ENCODE results near the gene CCNT1. TPM values are rescaled to one million over a fixed set of nuclear protein-coding genes. Genes with fewer than 3 reads are reported as not detected.

CCNT1 gene
- polyA plus RNA-seq, 2 of the 4 experiments (the other 2 are of a cell fraction) = 13.0 to 54.5 TPM

DNA sequence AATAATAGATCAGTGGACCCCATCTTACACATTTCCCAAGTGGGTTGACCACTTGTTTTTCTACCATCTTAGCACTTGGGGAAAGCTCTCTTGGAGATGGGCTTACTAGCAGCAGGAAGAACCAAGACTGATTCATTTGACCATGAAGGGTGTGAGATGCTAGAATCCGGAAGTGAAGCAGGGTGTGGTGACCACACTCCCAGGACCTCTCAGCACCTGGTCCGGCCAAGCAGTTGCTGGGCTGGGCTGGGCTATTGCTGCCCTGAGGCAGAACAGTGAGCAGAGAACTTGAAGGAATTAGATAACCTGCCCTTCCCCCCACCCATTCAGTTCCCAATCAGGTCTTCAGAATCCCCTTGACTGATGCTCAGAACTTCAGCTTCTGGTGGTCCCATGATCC lies 48.0 kb upstream of the CCNT1 start (continued):
- TF ChIP-seq, protein P1, sequence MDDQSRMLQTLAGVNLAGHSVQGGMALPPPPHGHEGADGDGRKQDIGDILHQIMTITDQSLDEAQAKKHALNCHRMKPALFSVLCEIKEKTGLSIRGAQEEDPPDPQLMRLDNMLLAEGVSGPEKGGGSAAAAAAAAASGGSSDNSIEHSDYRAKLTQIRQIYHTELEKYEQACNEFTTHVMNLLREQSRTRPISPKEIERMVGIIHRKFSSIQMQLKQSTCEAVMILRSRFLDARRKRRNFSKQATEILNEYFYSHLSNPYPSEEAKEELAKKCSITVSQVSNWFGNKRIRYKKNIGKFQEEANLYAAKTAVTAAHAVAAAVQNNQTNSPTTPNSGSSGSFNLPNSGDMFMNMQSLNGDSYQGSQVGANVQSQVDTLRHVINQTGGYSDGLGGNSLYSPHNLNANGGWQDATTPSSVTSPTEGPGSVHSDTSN (IDR thresholded peaks at IDR 0.05) = no peak

- ATAC-seq (peak in 1 of 2 experiments; percentile 14; a peak in 2 of 6 replicates), DNase-seq (ENCODE audit: low read depth in 1 of 2, low spot score in 1 of 2) (no peak), FAIRE-seq (no peak)
- POLR2A ChIA-PET = no interaction called here
- no peak overlapping the region for H3K4me3 ChIP-seq
- CTCF ChIA-PET = interaction anchor here (0.7 to 2.1 kb wide), 6 partner anchors 20 to 177 kb away, joined by 3 to 12 read pairs (median 4); no protein-coding TSS in a partner anchor
- no peaks in the 10 kb centered on the region for H3K4me1 ChIP-seq
- no peak overlapping the region for H3K27ac ChIP-seq
- no peak overlapping the region for H3K4me2 ChIP-seq
- H3K9me3 ChIP-seq = no peaks in the 10 kb centered on the region
- TF ChIP-seq RFX5 (IDR thresholded peaks at IDR 0.05) = no peak
- no peak for TF ChIP-seq HDAC2 (IDR thresholded peaks at IDR 0.05)
- TF ChIP-seq CHD4 (IDR thresholded peaks at IDR 0.05; ENCODE audit: borderline replicate concordance) = no peak
- no peak for TF ChIP-seq CHD2 (IDR thresholded peaks at IDR 0.05; ENCODE audit: low read length, partially characterized antibody)
- TF ChIP-seq MAZ (IDR thresholded peaks at IDR 0.05; ENCODE audit: borderline replicate concordance, low read depth, low read length) = no peak
These were observed 42.2 kb upstream of the CCNT1 start for GRCh38 chr12:48758737-48759136.

DNA sequence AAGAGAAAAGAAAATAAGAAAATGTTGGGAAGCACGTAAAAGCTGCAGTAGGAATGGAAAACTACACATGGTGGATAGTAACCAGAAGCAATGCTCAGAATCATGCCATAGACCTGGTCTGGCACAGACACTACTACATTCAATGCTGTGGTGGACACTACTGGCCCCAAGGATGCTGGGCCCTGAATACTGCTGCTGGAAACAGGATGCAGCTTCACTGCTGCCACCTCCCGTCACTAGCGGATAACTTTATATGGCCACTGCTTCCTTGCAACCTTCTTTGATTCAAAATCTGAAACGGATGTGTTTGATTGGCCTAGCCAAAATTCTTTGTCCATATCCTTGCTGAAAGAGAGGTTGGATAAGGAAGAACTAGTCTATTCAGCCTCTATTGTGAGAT lies 41.7 kb upstream of the CCNT1 start:
- peak in 1 of 2 experiments; percentile 29 for DNase-seq (ENCODE audit: low read depth in 1 of 2, low spot score in 1 of 2)

GRCh38 chr12:48750769-48751356 lies 34.4 kb upstream of the CCNT1 start:
- FAIRE-seq = no peak
- POLR2A ChIA-PET = no interaction called here
- no peak overlapping the region for H3K4me3 ChIP-seq
- TF ChIP-seq HES2 (IDR thresholded peaks at IDR 0.05) (no peak), FOSB (CRISPR knock-in tag; IDR thresholded peaks at IDR 0.05) (no peak), NPAS2 (CRISPR knock-in tag; IDR thresholded peaks at IDR 0.05; ENCODE audit: borderline replicate concordance) (no peak), TFCP2L1 (CRISPR knock-in tag; IDR thresholded peaks at IDR 0.05) (no peak), BHLHE40 (IDR thresholded peaks at IDR 0.05; ENCODE audit: low read depth, low read length) (no peak), ATOH8 (CRISPR knock-in tag; IDR thresholded peaks at IDR 0.05; ENCODE audit: low read depth) (no peak), CHD2 (IDR thresholded peaks at IDR 0.05; ENCODE audit: low read length, partially characterized antibody) (no peak), HEYL (CRISPR knock-in tag; IDR thresholded peaks at IDR 0.05) (no peak), NR3C1 (IDR thresholded peaks at IDR 0.05) (no peak), CBX8 (IDR thresholded peaks at IDR 0.05) (no peak), ZFP36 (IDR thresholded peaks at IDR 0.05; ENCODE audit: borderline replicate concordance, partially characterized antibody) (no peak), JUN (IDR thresholded peaks at IDR 0.05) (no peak), JUNB (IDR thresholded peaks at IDR 0.05) (no peak), GATA3 (IDR thresholded peaks at IDR 0.05; ENCODE audit: borderline replicate concordance) (no peak), MAZ (IDR thresholded peaks at IDR 0.05; ENCODE audit: borderline replicate concordance, low read depth, low read length) (no peak)
- TF ChIP-seq, protein P2, sequence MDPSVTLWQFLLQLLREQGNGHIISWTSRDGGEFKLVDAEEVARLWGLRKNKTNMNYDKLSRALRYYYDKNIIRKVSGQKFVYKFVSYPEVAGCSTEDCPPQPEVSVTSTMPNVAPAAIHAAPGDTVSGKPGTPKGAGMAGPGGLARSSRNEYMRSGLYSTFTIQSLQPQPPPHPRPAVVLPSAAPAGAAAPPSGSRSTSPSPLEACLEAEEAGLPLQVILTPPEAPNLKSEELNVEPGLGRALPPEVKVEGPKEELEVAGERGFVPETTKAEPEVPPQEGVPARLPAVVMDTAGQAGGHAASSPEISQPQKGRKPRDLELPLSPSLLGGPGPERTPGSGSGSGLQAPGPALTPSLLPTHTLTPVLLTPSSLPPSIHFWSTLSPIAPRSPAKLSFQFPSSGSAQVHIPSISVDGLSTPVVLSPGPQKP (IDR thresholded peaks at IDR 0.05; ENCODE audit: low read depth, low read length) = no peak
- TF ChIP-seq, protein P3, sequence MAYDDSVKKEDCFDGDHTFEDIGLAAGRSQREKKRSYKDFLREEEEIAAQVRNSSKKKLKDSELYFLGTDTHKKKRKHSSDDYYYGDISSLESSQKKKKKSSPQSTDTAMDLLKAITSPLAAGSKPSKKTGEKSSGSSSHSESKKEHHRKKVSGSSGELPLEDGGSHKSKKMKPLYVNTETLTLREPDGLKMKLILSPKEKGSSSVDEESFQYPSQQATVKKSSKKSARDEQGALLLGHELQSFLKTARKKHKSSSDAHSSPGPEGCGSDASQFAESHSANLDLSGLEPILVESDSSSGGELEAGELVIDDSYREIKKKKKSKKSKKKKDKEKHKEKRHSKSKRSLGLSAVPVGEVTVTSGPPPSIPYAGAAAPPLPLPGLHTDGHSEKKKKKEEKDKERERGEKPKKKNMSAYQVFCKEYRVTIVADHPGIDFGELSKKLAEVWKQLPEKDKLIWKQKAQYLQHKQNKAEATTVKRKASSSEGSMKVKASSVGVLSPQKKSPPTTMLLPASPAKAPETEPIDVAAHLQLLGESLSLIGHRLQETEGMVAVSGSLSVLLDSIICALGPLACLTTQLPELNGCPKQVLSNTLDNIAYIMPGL (CRISPR knock-in tag; IDR thresholded peaks at IDR 0.05; ENCODE audit: borderline replicate concordance) = no peak
- TF ChIP-seq, protein P1 (IDR thresholded peaks at IDR 0.05) = no peak
- no peaks in the 10 kb centered on the region for H3K9me3 ChIP-seq
- no peak overlapping the region for H3K27ac ChIP-seq
- 41% methylated on average over 2 of the region's 2 CpGs for WGBS (ENCODE audit: missing lambda C conversion rate)
- no peak overlapping the region for H3K4me2 ChIP-seq
- DNase-seq (ENCODE audit: low read depth in 1 of 2, low spot score in 1 of 2) = no peak
- CTCF ChIA-PET = interaction anchor here (0.8 to 11.3 kb wide), 6 partner anchors 14 to 183 kb away, joined by 3 to 265 read pairs (median 10); no protein-coding TSS in a partner anchor
- H3K4me1 ChIP-seq = no peaks in the 10 kb centered on the region
- no peak for ATAC-seq

More for the DNA sequence above, 41.7 kb upstream of the CCNT1 start:
- H3K27ac ChIP-seq = no peak overlapping the region
- ChIA-PET POLR2A (no interaction called here), CTCF (interaction anchor here (0.9 to 2.1 kb wide), 6 partner anchors 13 to 178 kb away, joined by 3 to 12 read pairs (median 4); no protein-coding TSS in a partner anchor)
- no peak for FAIRE-seq
- TF ChIP-seq E2F6 (IDR thresholded peaks at IDR 0.05; ENCODE audit: borderline replicate concordance, low read depth) = no peak
- TF ChIP-seq ZC3H11A (IDR thresholded peaks at IDR 0.05) = no peak
- H3K4me3 ChIP-seq = no peak overlapping the region
- 65% methylated on average over 4 of the region's 4 CpGs for WGBS (ENCODE audit: missing lambda C conversion rate)
- peak; percentile 57 to 64; a peak in 4 of 6 replicates for ATAC-seq
- H3K4me2 ChIP-seq = no peak overlapping the region
- no peaks in the 10 kb centered on the region for H3K4me1 ChIP-seq
- no peaks in the 10 kb centered on the region for H3K9me3 ChIP-seq

All from A549 (cell line).